HepG2 (cell line): ENCODE results near the gene ANKRD49. TPM values are rescaled to one million over a fixed set of nuclear protein-coding genes. Genes with fewer than 3 reads are reported as not detected.

Experiments used
- BRF2 ChIP-seq: sonication (generic); formaldehyde crosslinking; IDR thresholded peaks from 2 replicates; pipeline ENCODE4 v1.8.1; 2022; ENCODE audit warnings: mild to moderate bottlenecking, missing genetic modification reagents
- FOXO1 ChIP-seq: sonication (generic); formaldehyde crosslinking; IDR thresholded peaks from 2 replicates; pipeline ENCODE4 v1.4.0; 2020; ENCODE audit warnings: missing genetic modification reagents
- FOXP4 ChIP-seq: sonication (generic); formaldehyde crosslinking; IDR thresholded peaks from 2 replicates; pipeline ENCODE4 v1.4.0; 2020; ENCODE audit warnings: missing genetic modification reagents
- GATA4 ChIP-seq: sonication (generic); IDR thresholded peaks from 2 replicates; pipeline ENCODE4 v1.6.1; 2016; ENCODE audit warnings: antibody characterized with exemption, low read depth, borderline replicate concordance
- HNRNPH1 ChIP-seq: fragments of 200-400 bp; formaldehyde crosslinking; optimal IDR thresholded peaks from 2 replicates; pipeline ENCODE3; 2017; ENCODE audit warnings: mild to moderate bottlenecking, low read depth, low read length
- JUN ChIP-seq: sonication (generic); formaldehyde crosslinking; IDR thresholded peaks from 2 replicates; pipeline ENCODE4 v1.4.0; 2020; ENCODE audit warnings: mild to moderate bottlenecking, missing genetic modification reagents
- KAT7 ChIP-seq: IDR thresholded peaks from 2 replicates; pipeline ENCODE4 v1.6.1; 2018; ENCODE audit warnings: borderline replicate concordance, missing compliant biosample characterization
- MAX ChIP-seq: IDR thresholded peaks from 2 replicates; pipeline ENCODE4 v1.6.1; 2012; ENCODE audit warnings: inconsistent platforms
- NBN ChIP-seq: fragments of 450-650 bp; conservative IDR thresholded peaks from 2 replicates; pipeline ENCODE4 v1.6.1; 2017
- PAX8 ChIP-seq: sonication (generic); formaldehyde crosslinking; IDR thresholded peaks from 2 replicates; pipeline ENCODE4 v1.8.0; 2022; ENCODE audit warnings: mild to moderate bottlenecking, missing genetic modification reagents, borderline replicate concordance
- PITX1 ChIP-seq: sonication (generic); formaldehyde crosslinking; IDR thresholded peaks from 2 replicates; pipeline ENCODE4 v1.5.1; 2020; ENCODE audit warnings: mild to moderate bottlenecking, missing genetic modification reagents
- SIX4 ChIP-seq: sonication (generic); formaldehyde crosslinking; IDR thresholded peaks from 2 replicates; pipeline ENCODE4 v1.4.0; 2020; ENCODE audit warnings: missing genetic modification reagents
- SKIL ChIP-seq: sonication (generic); formaldehyde crosslinking; IDR thresholded peaks from 2 replicates; pipeline ENCODE4 v1.8.0; 2022; ENCODE audit warnings: missing genetic modification reagents, mild to moderate bottlenecking, moderate library complexity, borderline replicate concordance
- SRF ChIP-seq: IDR thresholded peaks from 2 replicates; pipeline ENCODE4 v1.6.1; 2011; ENCODE audit warnings: mild to moderate bottlenecking, low read depth, low read length, moderate library complexity
- ZC3H4 ChIP-seq: sonication (generic); formaldehyde crosslinking; IDR thresholded peaks from 2 replicates; pipeline ENCODE4 v1.4.0; 2020; ENCODE audit warnings: missing genetic modification reagents, borderline replicate concordance
- ZMYM2 ChIP-seq: sonication (generic); formaldehyde crosslinking; IDR thresholded peaks from 2 replicates; pipeline ENCODE4 v1.8.0; 2022; ENCODE audit warnings: mild to moderate bottlenecking, missing genetic modification reagents
- ZNF12 ChIP-seq: sonication (generic); formaldehyde crosslinking; IDR thresholded peaks from 2 replicates; pipeline ENCODE4 v1.5.0; 2020; ENCODE audit warnings: missing genetic modification reagents
- ZNF225 ChIP-seq: sonication (generic); formaldehyde crosslinking; IDR thresholded peaks from 2 replicates; pipeline ENCODE4 v1.4.0; 2020; ENCODE audit warnings: mild to moderate bottlenecking, missing genetic modification reagents
- ZNF30 ChIP-seq: sonication (generic); formaldehyde crosslinking; IDR thresholded peaks from 2 replicates; pipeline ENCODE4 v1.5.0; 2020; ENCODE audit warnings: mild to moderate bottlenecking, missing genetic modification reagents
- ZNF354B ChIP-seq: sonication (generic); formaldehyde crosslinking; IDR thresholded peaks from 2 replicates; pipeline ENCODE4 v1.8.0; 2022; ENCODE audit warnings: mild to moderate bottlenecking, missing genetic modification reagents
- ZNF383 ChIP-seq: sonication (generic); formaldehyde crosslinking; IDR thresholded peaks from 2 replicates; pipeline ENCODE4 v1.4.0; 2020; ENCODE audit warnings: missing genetic modification reagents, mild to moderate bottlenecking, borderline replicate concordance
- ZNF704 ChIP-seq: sonication (generic); formaldehyde crosslinking; IDR thresholded peaks from 2 replicates; pipeline ENCODE4 v1.8.1; 2023; ENCODE audit warnings: mild to moderate bottlenecking, inconsistent platforms, moderate library complexity, missing genetic modification reagents, borderline replicate concordance
- ZNF747 ChIP-seq: sonication (generic); formaldehyde crosslinking; IDR thresholded peaks from 2 replicates; pipeline ENCODE4 v1.8.1; 2023; ENCODE audit warnings: missing genetic modification reagents, mild to moderate bottlenecking, borderline replicate concordance
- ZNF782 ChIP-seq: sonication (generic); formaldehyde crosslinking; IDR thresholded peaks from 2 replicates; pipeline ENCODE4 v1.4.0; 2020; ENCODE audit warnings: missing genetic modification reagents, mild to moderate bottlenecking, borderline replicate concordance
- polyA plus RNA-seq, 8 experiments: library from polyadenylated mRNA; depleted of rRNA in 3 of 8; stranded (reverse) in 7 of 8; unstranded in 1 of 8; fragments of >200 nt; fragmentation: Illumina TruSeq in 4 of 8; extraction: Trizol in 4 of 8; gene quantifications; 2 replicates each; pipeline versions ENCODE4 v1.2.1 to v1.2.3, GENCODE V29; 2011 to 2016; ENCODE audit warnings: low read depth in 4 of 8, missing spikeins in 1 of 8, mixed read lengths in 1 of 8; ENCODE audit not compliant: insufficient read depth in 1 of 8
- total RNA-seq, 5 experiments: library from RNA; depleted of rRNA; stranded (reverse); fragments of >200 nt; fragmentation: Illumina TruSeq; extraction: Trizol; gene quantifications; 2 replicates each; pipeline ENCODE4 v1.2.3, GENCODE V29; 2016; ENCODE audit warnings: low read depth in 1 of 5

Gene ANKRD49
- total and polyA plus RNA-seq, 2 of the 13 experiments (the other 11 are each of a cell fraction or from before 2014, with no cell fraction given), result 14.2 to 14.3 TPM

GRCh38 chr11:94543695-94544645 is 50.2 kb downstream of the ANKRD49 start, which contains the start of gene FUT4 (continued):
- TF ChIP-seq FOXP4 (no peak), GATA4 (no peak), BRF2 (CRISPR knock-in tag) (0 out of 2 replicates have a peak, but pooled peaks have one; percentile 27), NBN (no peak), SKIL (no peak), KAT7 (CRISPR knock-in tag) (no peak), ZNF225 (CRISPR knock-in tag) (peak; percentile 81; the same call in 1 of the 2 replicates), ZMYM2 (CRISPR knock-in tag) (no peak), ZC3H4 (CRISPR knock-in tag) (no peak), ZNF747 (CRISPR knock-in tag) (no peak), MAX (peak; percentile 76), ZNF354B (CRISPR knock-in tag) (no peak), FOXO1 (no peak), JUN (CRISPR knock-in tag) (no peak), ZNF12 (CRISPR knock-in tag) (no peak), ZNF383 (CRISPR knock-in tag) (no peak), SIX4 (CRISPR knock-in tag) (no peak), ZNF704 (CRISPR knock-in tag) (no peak), SRF (no peak), PAX8 (CRISPR knock-in tag) (no peak), HNRNPH1 (no peak), PITX1 (CRISPR knock-in tag) (peak; percentile 33; the same call in 1 of the 2 replicates), ZNF30 (no peak), ZNF782 (no peak)
